Transverse colon (tissue), 4 donors: ENCODE data around the gene BCAS1. TPM values are rescaled to one million over a fixed set of nuclear protein-coding genes. Genes with fewer than 3 reads are reported as not detected.

Source experiments
- DNase-seq: peaks from one replicate; pipeline ENCODE4 v3.0.0-alpha.2; 2019
- H3K27ac ChIP-seq, 4 donors: fragments of 200-600 bp; sonication (generic); 2 replicates each; pipeline ENCODE4 v1.5.1; 2016 to 2018; ENCODE audit warnings: inconsistent platforms in 4 of 4
- H3K27me3 ChIP-seq: fragments of 200-600 bp; sonication (generic); 2 replicates; pipeline ENCODE4 v1.5.1; 2017; ENCODE audit warnings: inconsistent platforms
- H3K36me3 ChIP-seq, 4 donors: fragments of 200-600 bp; sonication (generic); 2 replicates each; pipeline ENCODE4 v1.5.1; 2017 to 2019; ENCODE audit warnings: inconsistent platforms in 4 of 4
- H3K4me1 ChIP-seq, 4 donors: fragments of 200-600 bp; sonication (generic); 2 replicates each; pipeline ENCODE4 v1.5.1; 2017 to 2020; ENCODE audit warnings: inconsistent platforms in 4 of 4
- H3K4me3 ChIP-seq, 4 donors: fragments of 200-600 bp; sonication (generic); 1 replicate in 1 of 4; 2 replicates in 3 of 4; pipeline versions ENCODE4 v1.5.1 to v1.6.1; 2017 to 2019; ENCODE audit warnings: inconsistent platforms in 4 of 4
- H3K9me3 ChIP-seq, 2 donors: fragments of 200-600 bp; sonication (generic); 2 replicates each; pipeline ENCODE4 v1.5.1; 2017 to 2019; ENCODE audit warnings: inconsistent platforms in 2 of 2
- EP300 ChIP-seq: sonication (generic); formaldehyde crosslinking; IDR thresholded peaks from one replicate; pipeline ENCODE4 v1.6.1; 2017; ENCODE audit warnings: antibody characterized with exemption, low read depth
- POLR2A ChIP-seq: fragments of 450-650 bp; IDR thresholded peaks from one replicate; pipeline ENCODE4 v1.6.1; 2016; ENCODE audit warnings: antibody characterized with exemption, mild to moderate bottlenecking, moderate library complexity
- POLR2AphosphoS5 ChIP-seq, 3 donors: sonication (generic); formaldehyde crosslinking; IDR thresholded peaks; one replicate each; pipeline ENCODE4 v1.6.1; 2016; ENCODE audit warnings: antibody characterized with exemption in 3 of 3
- WGBS, 2 donors: methylation state at CpG; one replicate each; pipeline ENCODE4 v1.1.5; 2018; ENCODE audit warnings: low coverage in 1 of 2; 5-methylcytosine and 5-hydroxymethylcytosine counted together
- in situ Hi-C, 4 donors: fragments of 200-750 bp; cut with MboI; loops; one replicate each; pipeline versions ENCODE4 v1.15.0 to v1.15.1; 2017; ENCODE audit warnings: low sequenced_read_pairs in 3 of 4, low pct_ligation_motif_present in 1 of 4, low pct_unique_long_range_greater_than_20kb in 1 of 4
- intact Hi-C: fragments of 100-400 bp; cut with DNase I; formaldehyde crosslinking; loops from one replicate; pipeline ENCODE4 v1.15.1; 2023; ENCODE audit warnings: low total_unique reads
- total RNA-seq, 4 donors: library from RNA; depleted of rRNA; stranded (reverse); fragments of >200 nt; gene quantifications; one replicate each; pipeline ENCODE4 v1.1.0, GENCODE V29; 2016
- TF ChIP-seq, protein P1 (sequence below), 5 experiments: fragments of 200-600 bp in 3 of 5; fragments of 450-650 bp in 2 of 5; sonication (generic) in 3 of 5; IDR thresholded peaks; 1 replicate in 2 of 5; 2 replicates in 3 of 5; pipeline ENCODE4 v1.5.1; 2016 to 2017; ENCODE audit warnings: antibody characterized with exemption in 5 of 5, inconsistent platforms in 3 of 5, mild to moderate bottlenecking in 2 of 5, moderate library complexity in 1 of 5

BCAS1 gene
- total RNA-seq, 4 donors from 2014 or later: 68.9 to 127 (median 89.0) TPM

DNA sequence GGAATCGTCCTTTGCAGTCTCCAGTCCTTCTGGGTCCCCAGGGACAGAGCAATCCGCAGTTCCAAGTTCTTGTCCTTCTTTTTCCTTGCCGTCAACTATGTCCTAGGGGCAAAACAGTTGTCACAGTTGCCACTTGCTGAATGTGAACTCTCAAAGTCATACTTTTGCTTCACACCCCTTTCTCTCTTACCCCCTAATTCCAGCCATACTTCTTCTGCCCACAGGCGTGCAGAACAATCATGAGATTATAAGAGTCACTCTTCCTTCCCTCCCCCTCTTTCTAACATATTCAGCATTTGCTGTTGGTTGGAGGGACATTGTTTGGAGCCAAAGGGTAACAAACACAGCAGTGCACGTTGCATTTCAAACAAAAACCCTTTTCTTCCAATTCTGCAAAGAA, 74.4 kb downstream of the BCAS1 start:
- 71 to 85% methylated on average over 5 of the region's 5 CpGs for WGBS, 2 donors
- no peak for TF ChIP-seq POLR2A
- no peak for TF ChIP-seq EP300
- TF ChIP-seq POLR2AphosphoS5 (IDR thresholded peaks at IDR 0.05): no peak
- TF ChIP-seq, protein P1, sequence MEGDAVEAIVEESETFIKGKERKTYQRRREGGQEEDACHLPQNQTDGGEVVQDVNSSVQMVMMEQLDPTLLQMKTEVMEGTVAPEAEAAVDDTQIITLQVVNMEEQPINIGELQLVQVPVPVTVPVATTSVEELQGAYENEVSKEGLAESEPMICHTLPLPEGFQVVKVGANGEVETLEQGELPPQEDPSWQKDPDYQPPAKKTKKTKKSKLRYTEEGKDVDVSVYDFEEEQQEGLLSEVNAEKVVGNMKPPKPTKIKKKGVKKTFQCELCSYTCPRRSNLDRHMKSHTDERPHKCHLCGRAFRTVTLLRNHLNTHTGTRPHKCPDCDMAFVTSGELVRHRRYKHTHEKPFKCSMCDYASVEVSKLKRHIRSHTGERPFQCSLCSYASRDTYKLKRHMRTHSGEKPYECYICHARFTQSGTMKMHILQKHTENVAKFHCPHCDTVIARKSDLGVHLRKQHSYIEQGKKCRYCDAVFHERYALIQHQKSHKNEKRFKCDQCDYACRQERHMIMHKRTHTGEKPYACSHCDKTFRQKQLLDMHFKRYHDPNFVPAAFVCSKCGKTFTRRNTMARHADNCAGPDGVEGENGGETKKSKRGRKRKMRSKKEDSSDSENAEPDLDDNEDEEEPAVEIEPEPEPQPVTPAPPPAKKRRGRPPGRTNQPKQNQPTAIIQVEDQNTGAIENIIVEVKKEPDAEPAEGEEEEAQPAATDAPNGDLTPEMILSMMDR (IDR thresholded peaks at IDR 0.05): no peak
- no peaks in the 10 kb centered on the region for H3K4me1 ChIP-seq
- intact Hi-C loops: no loop called here
- in situ Hi-C loops: no loop called here
- no peak for DNase-seq
- H3K27me3 ChIP-seq: no peaks in the 10 kb centered on the region
- no peak overlapping the region for H3K4me3 ChIP-seq
- H3K27ac ChIP-seq: no peak overlapping the region
- H3K9me3 ChIP-seq: peaks cover 0 to 4% of the 10 kb centered on the region in 2 donors
- no peaks in the 10 kb centered on the region for H3K36me3 ChIP-seq

DNA sequence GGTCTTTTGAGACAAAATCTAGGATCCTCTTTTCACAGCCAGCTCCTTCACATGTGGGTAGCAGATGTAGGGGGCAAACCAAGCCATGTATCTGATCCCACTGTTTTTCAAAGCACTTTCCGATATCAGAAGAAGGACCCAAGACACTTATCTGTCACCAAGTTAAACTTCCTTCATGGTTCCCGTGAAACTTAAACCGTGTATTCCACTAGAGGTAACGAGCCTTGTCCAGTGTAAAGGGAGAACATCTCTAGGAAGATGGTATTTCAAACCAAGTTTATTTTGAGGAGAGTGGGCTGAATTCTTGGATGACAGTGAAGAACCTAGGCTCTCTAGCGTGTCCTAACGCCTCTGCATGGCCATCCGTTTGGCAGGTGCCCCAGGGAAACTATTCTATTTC, 76.3 kb downstream of the BCAS1 start:
- no peak overlapping the region for H3K27ac ChIP-seq
- no peaks in the 10 kb centered on the region for H3K27me3 ChIP-seq
- in situ Hi-C loops: no loop called here
- no peaks in the 10 kb centered on the region for H3K9me3 ChIP-seq
- TF ChIP-seq, protein P1 (IDR thresholded peaks at IDR 0.05): no peak
- TF ChIP-seq EP300 (no peak), POLR2AphosphoS5 (IDR thresholded peaks at IDR 0.05) (no peak), POLR2A (no peak)
- no peak overlapping the region for H3K4me3 ChIP-seq
- no peaks in the 10 kb centered on the region for H3K36me3 ChIP-seq
- no peaks in the 10 kb centered on the region for H3K4me1 ChIP-seq
- 93 to 99% methylated on average over 7 of the region's 7 CpGs for WGBS, 2 donors
- intact Hi-C loops: no loop called here
- DNase-seq: no peak

- no peak for TF ChIP-seq POLR2A
- TF ChIP-seq POLR2AphosphoS5 (IDR thresholded peaks at IDR 0.05): no peak
- TF ChIP-seq, protein P1 (IDR thresholded peaks at IDR 0.05): no peak
- no peak for TF ChIP-seq EP300
- Histone ChIP-seq H3K36me3 (no peaks in the 10 kb centered on the region), H3K9me3 (no peaks in the 10 kb centered on the region), H3K4me1 (no peaks in the 10 kb centered on the region), H3K27me3 (no peaks in the 10 kb centered on the region), H3K27ac (no peak overlapping the region), H3K4me3 (no peak overlapping the region)
- in situ Hi-C loops: no loop called here
- intact Hi-C loops: no loop called here
- WGBS, 2 donors: 79 to 83% methylated on average over 2 to 5 of the region's 5 CpGs
- DNase-seq: no peak
These were observed 77.1 kb downstream of the BCAS1 start for GRCh38 chr20:53993310-53993709.

DNA sequence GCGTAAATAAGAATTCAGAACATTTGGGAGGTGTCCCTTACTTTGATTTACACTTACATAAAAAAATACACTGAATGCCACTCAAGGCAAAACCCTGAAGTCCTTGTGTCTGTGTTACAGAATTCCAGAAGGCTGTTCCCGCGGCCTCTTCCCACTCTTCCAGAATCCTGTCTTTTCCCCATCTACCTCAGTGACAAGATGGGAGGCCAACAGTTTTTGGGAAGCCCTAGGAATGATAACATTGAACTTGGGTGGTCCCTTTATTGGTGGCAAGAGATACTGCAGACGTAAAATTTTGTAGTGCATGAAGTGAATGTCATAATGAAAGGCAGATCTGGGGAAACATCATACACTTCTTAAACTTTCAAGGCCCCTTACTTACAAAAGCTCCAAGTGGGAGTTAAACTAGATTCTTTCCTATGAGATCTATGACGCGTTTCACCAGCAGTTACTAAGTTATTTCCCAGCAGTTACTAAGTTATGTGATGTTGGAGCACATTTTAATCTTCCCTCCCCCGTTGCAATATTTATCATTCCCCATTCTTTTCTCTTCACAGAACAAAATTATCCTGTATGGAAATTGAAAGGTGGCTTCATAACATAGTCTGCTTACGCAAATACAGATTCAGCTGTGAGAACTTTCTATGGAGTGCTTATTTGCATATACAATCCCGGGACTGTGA, 79.5 kb downstream of the BCAS1 start:
- no peak for TF ChIP-seq EP300
- TF ChIP-seq POLR2AphosphoS5 (IDR thresholded peaks at IDR 0.05): no peak
- TF ChIP-seq POLR2A: no peak
- TF ChIP-seq, protein P1 (IDR thresholded peaks at IDR 0.05): no peak
- Histone ChIP-seq H3K27ac (no peak overlapping the region), H3K36me3 (no peaks in the 10 kb centered on the region), H3K9me3 (no peaks in the 10 kb centered on the region), H3K4me1 (no peaks in the 10 kb centered on the region), H3K4me3 (no peak overlapping the region), H3K27me3 (no peaks in the 10 kb centered on the region)
- WGBS, 2 donors: 83 to 89% methylated on average over 6 to 9 of the region's 9 CpGs
- no peak for DNase-seq
- in situ Hi-C loops: no loop called here
- intact Hi-C loops: no loop called here
